ENCODE results near the gene EP300.

EP300 gene

DNA sequence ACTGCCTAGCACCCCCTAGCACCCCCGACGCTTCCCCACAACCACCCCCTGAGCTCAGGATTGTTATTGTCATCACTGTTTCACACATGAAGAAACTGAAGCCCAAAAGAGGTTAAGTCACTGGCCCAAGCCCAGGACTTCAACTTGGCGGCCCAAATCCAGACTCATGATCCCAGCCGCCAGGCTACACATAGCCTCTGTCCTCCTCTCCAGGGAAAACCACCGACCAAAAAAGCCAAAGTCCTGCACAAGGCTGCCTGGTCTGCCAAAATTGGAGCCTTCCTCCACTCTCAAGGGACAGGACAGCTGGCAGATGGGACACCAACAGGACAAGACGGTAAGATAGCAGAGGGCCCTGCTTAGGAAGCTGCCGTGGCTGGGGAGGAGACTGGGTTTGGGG is 123.5 kb downstream of the EP300 start:
- DNase-seq, result no peak

DNA sequence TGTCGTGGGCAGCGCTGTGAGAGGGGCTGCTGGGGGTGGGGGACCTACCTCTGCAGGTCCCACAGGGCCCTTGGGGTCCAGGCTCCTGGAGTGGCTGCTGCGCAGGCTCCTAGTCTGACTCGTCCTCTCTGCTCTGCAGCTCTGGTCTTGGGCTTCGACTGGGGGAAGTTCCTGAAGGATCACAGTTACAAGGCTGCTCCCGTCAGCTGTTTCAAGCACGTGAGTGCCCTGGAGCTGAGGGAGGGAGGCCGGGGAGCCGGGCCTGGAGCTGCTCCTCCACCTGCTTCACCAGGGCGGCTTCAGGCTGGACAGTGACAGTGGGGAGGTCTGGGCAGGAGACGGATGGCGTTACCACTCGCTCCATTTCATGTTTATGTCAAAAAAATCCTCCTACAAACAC is 124.6 kb downstream of the EP300 start:
- no peak for DNase-seq

DNA sequence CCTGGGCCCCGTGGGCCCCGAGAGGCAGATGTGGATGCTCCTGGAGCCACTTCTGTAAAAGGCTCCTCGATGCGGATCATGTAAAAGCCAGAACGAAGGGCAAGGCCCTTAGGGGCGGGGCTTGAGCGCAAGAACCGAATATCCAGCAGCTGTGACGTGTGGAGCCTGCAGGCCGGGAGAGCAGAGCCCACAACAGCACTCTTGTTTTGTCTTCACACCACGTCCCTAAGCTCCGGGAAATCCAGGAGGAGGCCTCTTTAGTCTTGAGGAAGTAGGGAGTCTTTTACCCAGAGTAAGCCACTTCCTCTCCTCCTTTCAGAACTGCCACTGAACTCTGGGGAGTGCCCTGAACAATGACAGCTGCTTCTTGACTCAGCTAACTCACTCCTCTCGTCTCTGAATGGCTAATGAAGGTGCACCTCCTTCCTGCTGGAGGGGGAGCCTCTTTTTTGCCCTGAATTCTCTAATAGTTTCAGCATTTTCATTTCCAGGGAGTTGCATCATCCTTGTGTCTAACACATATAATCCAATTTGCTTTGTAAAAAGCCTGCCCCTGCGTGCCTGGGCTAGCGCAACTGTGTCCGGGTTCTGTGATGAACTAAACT is 125.3 kb downstream of the EP300 start:
- no peak for DNase-seq

DNA sequence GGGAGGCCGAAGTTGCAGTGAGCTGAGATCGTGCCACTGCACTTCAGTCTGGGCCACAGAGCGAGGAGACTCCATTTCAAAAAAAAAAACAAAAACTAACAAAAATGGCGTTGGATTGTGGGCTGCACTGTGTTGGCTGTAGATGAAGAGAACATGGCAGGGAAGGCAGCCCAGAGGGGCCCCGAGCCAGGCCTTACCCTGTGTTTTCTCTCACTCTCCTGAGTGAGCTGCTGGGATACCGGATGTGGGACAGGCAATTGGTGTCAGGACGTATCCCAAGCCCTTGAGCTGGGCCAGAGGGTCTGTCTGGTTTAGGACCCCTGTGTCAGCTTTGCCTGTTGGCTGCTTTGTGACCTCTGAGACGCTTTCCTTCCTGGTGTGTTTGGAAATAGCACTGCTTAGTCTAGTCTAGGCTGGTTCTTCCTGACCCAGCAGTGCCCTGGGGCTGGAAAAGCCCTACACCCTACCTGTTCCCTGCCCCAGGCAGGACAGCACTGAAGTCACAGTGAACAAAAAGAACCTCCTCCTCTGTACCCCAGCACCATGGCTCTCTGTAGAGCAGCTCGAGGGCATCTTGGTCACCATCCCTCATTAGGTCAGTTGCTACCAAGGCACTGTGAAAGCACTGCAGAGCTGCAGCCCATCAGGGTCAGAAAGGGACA is 130.6 kb downstream of the EP300 start:
- DNase-seq, result no peak

DNA sequence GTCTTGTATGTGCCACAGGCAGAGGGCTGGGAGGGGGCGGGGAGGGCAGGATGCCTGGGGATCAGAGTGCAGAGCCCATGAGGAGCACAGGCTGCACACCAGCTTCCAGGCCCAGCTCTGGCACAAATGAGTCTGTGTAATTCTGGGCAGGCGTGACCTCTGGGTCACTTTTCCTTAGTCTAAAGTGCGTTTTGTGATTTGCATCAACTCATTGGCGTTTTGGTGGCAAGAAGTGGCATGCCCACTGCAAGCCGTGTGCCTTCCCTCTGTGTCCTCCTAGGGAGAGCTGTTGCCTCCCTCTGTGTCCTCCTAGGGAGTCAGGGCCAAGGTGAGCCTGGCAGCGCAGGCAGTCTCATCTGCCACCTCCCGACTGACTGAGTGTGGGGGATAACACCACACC is 131.1 kb downstream of the EP300 start:
- no peak for DNase-seq

DNA sequence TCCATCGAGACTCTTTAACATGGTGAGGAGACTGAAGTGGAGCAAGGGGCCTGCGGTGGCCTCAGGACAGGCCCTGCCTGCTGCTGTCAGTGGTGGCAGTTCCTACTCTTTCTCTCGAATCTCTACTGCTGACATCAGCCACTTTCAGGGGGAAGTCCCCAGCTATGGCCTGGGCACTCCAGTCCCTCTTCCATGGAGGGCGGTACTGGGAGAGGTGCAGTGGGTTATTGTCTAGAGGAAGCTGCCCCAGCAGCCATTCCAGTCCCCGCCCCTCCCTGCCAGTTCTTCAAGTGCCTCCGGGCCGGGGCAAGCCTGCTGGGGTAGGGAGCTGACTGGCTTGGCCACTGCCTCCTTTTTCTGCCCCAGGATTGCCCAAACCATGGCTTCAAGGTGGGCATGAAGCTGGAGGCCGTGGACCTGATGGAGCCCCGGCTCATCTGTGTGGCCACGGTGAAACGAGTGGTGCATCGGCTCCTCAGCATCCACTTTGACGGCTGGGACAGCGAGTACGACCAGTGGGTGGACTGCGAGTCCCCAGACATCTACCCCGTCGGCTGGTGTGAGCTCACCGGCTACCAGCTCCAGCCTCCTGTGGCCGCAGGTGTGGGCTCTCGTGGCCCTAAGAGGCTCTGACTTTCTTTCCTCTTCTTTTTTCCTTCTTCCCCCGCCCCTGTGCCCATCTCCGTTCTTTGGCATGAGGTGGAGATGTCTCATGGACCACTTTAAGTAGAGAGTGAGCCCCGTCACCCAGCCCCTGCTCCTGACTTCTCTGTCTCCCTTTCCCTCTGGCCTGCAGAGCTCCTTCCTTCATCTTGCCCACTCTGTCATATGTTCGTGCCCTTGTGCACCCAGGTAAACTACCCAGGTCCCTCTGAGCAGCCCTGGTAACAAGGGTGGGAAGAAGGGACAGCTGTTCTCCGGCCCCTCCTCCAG is 134.6 kb downstream of the EP300 start:
- DNase-seq, result no peak

DNA sequence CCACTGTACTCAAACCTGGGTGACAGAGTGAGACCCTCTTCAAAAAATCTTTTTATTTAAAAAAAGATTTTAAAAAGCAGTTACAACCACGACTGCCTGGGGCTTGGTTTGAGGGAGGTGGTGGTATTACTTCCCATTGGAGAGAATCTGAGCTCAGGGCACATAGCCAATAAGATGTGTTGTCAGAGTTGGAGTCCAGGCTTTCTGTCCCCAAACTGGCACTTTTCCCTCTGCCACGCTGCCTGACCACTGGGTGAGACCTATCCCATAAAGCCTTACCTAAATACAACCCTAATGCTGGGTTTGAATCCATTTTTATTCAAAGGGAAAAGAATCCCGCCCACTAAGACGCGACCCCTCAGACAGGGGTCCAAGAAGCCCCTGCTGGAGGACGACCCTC is 136.8 kb downstream of the EP300 start:
- DNase-seq, result no peak
